UCSD-AML1 (cell line): ENCODE measurements around the gene DAPL1.

Source experiments
- DNase-seq: peaks from one replicate; lab custom pipeline; 2025; ENCODE audit not compliant: unreplicated experiment; lab: John Stamatoyannopoulos, UW

Gene DAPL1

DNA sequence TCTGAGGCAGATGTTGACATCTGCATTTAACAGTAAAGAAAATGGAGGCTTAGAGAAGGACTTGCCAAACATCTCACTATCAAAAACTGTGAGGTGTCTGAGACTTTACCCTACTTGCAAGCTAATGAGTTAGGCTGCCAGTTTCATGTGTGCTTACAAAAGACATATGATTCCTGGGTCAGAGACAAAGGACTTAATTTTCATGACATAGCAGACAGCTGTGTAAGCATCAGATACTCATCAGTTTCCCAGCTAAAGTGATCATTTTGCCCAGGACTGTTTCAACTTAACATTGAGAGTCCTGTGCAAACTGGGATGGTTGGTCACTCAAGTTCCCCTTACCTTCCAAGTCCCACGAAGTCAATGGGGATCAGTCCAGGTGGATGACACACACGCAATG, 18.9 kb upstream of the DAPL1 start:
- no peak for DNase-seq

DNA sequence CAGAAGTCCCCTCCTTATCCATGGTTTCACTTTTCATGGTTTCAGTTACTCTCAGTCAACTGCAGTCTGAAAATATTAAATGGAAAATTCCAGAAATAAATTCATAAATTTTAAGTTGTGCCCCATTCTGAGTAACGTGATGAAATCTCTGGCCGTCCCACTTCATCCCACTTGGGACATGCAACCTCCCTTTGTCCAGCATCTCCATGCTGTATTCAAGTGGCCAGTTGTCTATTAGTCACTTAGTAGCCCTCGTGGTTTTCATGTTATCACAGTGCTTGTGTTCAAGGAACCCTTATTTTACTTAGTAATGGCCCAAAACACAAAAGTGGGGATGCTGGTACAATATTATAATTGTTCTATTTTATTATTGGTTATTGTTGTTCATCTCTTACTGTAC, 18.0 kb upstream of the DAPL1 start:
- DNase-seq, result no peak

DNA sequence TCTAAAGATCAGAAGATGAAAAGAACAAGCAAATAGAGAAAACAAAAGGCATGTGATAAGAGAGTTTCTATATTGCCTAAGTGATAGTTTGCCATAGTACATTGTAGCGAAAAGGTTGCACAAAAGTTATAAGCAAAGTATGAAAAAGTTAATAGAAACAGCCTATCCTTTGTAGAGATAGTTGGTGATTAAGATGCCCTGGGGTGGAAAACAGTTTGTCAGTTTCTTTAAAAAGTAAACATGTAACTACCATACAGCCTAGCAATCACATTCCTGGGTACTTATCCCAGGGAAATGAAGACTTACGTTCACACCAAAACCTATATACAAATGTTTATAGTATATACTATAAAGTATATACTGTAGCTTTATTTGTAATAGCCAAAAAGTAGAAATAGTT, 16.9 kb upstream of the DAPL1 start:
- no peak for DNase-seq

DNA sequence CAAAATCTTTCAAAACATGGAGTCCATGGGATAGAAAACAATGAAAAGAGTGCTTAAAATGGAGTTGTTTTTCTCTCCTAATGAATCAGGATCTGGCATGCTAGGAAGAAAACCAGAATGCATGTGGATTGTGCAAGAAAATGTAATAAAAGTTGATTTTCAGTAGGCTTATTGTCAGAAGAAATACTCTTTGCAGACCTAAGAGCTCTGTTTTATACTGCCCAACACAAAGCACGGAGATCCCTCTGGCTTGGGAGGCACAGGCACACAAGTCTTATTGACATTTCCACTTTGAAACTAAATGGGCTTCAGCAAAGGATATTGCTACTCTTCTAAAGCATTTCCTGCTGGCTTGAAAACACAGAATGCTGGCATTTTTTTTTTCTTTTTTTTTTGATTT, 15.5 kb upstream of the DAPL1 start:
- DNase-seq, result no peak

DNA sequence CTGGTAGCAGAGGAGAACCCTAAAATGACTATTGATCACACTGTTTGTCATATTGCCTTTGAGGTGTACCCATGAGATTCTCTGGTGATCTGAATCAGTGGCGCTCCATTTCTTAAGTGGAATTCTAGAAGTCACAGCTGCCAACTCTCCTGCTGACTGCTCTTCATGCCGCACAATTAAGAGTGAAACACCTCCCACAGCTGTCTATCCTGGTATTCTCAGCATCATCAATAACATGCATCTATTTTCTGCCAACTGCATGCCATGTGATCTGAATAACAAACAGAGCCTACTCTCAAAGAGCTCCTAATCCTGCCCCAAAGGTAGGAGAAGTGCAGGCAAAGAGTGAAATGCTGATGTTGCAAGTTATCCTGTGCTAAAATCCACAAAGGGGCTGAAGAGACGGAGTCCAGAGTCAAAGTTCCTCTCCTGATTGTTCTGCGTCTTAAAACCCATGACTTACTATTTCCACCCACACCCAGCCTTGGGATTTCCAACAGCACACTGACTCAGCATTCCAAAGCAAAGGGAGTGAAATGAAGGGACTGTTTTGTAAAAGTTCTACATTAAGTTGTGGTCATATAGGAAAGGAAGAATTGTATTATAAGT, 13.7 kb upstream of the DAPL1 start:
- peak; percentile 13 for DNase-seq

DNA sequence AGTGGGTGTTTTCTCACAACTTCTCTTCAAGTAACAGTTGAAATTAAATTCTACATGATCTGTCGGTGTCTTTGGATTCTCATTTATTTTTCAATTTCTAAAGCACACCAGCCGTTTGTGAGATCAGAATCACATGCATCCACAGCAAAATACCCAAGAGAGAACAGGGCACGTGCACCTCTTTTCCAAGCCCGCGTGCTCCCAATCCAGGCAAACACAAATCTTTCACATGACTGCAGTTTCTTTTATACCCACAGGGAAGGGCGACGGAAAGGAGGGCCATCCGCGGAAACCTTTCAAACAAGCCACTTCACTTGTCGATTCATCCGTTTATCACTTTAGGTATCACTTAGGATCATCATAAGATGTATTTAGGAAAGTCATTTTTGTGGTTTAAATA, 13.0 kb upstream of the DAPL1 start:
- DNase-seq, result no peak

DNA sequence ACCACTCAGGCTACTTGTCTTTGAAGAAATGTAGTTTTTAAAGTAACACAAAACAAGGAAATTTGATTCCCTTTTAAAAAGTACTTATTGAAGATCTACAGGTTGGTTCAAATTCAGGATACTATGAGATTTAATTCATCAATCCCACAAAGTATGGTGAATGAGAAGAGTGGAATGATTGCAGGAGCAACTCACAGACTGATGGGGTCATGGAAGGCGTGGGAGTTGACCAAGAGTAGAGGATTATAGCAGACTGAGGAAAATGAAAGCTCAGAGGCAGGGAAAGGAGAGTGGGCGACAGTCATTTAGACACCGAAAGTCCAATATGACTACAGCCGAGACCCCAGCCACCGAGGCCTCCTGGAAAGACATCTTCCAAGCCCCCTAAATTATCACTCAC, 12.5 kb upstream of the DAPL1 start:
- DNase-seq, result no peak

DNA sequence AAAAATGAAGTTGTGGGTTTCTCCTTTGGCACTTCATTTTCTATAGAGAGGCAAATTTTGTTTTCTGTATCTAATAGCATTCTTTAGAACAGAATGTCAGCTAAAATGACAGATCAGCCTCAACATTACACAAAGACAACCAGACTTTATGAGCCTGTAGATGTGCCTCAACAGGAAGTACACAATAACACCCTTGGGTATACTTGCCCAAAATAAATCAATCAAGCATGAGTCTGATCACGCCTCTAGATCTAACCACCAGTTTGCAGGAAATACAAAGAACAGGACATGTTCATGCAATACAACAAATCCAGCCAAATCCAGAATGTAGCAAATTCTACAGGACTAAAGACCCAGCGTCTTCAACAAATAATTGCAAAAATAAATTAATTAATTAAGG, 11.2 kb upstream of the DAPL1 start:
- DNase-seq, result no peak

DNA sequence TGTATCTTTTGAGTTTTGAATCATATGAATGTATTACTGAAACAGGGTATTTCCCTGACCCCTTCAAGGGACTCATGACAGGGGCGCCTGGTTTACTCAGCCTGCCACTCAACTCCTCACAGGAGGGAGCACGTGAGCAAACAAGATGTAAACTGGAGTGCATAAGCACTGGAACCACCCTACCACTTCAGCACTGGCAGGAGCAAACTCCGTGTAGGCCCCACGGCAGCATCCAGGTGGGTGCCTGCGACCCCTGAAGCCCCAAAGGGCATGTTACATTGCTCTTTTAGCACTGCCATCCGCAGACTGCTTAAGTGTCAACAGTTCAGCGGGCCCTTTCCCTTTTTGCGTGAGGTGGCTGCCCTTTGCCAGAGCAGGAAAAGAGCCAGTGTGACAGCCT, 8.2 kb upstream of the DAPL1 start:
- no peak for DNase-seq

DNA sequence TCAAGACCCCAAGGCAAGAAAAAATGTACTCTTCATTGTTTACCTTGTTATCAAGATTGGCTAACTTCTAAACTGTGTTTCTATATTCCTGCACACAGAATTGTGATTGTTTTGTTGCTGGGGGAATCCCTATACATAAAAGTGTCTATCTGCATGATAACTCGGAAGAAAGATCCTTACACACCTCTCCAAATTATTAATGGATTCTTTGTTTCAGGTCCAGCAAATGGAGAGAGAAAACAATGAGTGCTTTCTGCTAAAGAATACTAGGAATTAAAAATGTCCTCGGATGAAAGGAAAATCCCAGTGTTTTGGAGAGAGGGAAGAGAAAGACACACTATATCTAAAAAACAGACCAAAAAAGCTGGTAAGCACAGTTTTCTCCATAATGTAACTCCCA, 6.2 kb upstream of the DAPL1 start:
- DNase-seq, result no peak

DNA sequence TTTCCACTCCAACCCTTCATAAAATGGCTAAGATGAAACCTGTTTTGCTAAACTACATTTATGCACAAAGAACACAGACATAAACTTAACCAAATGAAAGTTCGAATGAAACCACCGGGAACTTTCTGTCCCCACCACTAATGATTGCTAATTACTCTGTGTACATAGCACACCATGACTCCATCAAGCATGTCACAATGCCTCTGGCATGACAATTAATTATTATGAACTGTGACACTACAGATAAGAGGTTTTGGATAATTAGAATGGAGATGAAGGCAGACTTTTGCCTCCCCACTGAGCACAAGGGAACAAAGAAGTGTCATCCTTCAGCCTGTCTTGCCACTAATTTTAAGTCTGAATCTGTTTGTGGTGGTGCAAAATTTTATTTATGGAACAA, 1.5 kb downstream of the DAPL1 start:
- DNase-seq, result no peak

DNA sequence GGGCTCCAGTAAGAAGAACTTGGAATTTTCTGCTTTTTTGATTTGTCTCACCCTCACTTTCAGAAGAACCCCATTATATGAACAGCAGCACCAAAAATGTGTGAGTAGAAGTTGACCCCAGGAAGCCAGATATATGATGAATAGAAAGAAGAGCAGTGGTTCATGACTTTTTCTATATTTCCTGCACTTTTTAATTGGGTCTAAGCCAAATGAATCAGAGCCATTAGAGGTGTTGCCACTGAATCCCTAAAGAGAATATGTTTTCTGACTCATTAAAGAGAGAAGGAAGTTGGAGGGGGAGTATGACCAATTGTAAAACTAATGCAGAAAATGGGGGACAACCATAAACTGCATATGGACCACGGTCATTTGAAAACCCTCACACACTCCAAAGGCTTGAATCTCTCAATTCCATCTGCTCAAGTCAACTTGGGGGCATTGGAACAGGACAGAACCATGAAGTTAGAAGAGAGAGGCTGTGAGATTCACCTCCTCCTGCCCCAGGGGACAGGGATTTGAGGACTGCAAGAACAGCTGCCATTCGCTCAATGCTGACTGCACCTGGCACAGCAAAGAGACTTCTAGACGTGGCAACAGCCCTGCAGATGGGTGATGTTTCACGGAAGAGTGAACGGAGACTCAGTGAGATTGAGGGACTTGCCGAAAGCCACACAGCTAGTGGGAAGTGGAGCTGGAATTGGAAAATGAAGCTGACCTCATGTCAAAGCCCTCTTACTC, 3.0 kb downstream of the DAPL1 start:
- no peak for DNase-seq

DNA sequence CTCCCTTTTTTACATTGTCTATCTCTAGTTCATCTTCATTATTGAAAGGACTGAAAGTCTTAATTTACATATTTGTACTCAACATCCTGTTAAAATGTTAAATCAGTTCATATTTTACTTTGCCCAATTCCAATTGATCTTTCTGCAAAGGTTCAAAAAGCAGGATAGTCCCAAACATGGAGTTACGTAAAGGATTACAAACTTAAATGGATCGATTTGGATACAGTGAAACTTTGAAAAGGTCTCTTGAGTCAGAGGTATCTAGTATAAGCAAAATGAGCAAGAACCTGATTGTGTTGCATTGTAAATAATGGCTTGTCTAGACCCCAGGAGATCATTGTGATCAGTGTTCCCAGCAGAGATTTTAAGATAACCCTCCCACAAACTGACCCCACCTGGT, 4.1 kb downstream of the DAPL1 start:
- no peak for DNase-seq

DNA sequence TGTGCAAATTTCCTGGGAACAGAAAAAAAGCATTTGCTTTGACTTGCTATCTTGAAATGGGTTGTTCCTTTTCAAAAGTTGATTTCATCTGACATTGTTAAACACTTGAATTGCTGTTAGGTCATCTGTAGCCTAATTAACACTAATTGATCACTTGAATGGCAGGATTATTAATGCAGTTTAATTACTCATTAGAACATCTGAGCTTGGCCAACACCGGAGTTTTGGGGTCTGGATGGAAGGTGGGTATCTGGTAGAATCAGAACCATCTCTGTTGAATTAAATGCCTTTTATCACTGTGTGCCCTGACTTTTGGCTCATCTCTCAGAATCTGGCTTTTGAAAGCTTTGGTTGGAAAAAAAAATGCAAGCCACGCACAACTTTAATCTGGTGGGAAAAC, 8.4 kb downstream of the DAPL1 start:
- DNase-seq, result no peak

DNA sequence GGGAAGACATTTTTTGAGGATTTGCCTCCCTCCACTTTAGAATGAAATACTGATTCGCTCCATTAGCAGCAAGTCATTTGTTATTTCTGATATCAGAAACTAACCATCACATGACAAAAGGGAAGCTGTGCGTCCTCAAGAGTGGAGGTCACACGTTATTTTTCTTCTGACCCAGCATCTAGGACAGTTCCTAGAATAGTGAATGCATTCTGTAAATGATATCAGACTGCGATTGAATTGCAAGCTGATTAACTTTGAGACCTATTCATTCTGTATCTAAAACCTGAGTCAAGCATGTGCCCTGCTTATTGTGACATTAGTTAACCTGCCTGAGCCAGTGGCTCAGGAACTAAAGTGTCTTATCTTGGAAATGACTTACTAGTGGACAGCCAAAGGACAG, 10.1 kb downstream of the DAPL1 start:
- DNase-seq, result no peak

DNA sequence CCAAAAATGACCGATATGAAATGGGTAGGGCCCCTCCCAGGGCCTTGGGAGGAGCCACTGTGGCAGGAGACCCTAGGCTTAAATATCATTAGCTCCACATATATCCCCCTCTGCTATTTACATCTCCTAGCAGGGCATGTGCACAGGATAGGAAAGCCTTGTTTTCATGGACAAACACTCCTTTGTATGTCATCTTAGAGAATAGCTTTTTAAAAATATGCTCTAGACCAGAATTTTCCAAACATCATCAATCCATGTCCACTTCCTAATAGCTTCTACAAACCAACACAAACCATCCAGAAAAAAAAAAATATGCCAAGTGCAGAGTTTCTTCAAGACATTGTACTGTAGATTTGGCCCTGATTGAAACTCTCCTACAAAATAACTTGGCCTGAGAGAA, 10.8 kb downstream of the DAPL1 start:
- no peak for DNase-seq

DNA sequence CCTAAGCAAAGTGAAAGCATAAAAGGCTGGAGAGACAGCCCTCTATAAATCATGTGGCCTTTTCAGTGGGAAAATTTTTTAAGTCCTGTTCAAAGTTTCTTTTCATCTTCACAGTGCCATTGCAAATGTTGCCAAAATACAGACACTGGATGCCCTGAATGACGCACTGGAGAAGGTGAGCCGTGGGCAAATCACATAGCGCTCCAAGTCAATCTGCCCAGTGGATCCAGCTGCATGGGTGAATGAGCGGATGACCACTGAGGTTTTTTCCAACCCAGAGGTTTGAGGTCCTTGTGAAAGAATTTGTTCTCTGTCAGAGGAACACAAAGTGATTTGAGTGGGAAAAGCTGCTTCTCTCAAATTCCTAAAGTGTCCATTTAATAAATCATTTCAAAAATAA, 11.8 kb downstream of the DAPL1 start:
- DNase-seq, result no peak

DNA sequence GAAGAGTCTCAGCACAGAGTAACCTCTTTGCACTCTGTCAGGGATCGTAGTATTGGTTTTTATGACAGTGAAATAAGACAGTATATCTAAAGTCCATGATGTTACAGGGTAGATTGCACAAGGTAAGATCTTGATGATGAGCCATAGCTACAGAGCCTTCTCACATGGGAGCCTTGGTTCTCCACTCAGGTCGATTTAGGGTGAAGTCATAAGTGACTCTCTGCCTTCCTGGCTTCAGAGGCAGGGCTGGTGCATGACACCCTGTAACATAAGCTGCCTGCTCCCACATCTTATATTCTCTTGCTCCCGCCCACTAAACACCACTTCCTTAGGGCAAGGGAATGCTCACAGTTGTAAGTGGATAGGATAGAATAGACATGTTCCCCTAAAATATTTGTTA, 13.3 kb downstream of the DAPL1 start:
- no peak for DNase-seq

DNA sequence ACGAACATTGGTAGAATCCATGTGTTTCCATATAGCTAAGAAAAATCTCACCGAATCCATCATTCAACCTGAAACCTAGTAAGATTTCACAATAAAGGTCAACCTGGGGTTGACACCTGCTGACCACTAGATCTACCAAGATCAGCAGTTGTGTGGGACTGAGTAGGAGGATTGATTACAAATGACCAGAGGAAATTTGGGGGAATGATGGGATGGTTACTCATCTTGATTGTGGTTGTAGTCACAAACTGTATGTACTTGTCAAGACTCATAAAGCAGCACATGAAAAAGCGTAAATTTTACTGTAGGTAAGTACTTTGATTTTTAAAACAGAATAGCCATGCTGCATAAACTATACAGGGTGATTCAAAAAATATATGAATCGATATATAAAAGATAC, 14.7 kb downstream of the DAPL1 start:
- DNase-seq, result no peak

DNA sequence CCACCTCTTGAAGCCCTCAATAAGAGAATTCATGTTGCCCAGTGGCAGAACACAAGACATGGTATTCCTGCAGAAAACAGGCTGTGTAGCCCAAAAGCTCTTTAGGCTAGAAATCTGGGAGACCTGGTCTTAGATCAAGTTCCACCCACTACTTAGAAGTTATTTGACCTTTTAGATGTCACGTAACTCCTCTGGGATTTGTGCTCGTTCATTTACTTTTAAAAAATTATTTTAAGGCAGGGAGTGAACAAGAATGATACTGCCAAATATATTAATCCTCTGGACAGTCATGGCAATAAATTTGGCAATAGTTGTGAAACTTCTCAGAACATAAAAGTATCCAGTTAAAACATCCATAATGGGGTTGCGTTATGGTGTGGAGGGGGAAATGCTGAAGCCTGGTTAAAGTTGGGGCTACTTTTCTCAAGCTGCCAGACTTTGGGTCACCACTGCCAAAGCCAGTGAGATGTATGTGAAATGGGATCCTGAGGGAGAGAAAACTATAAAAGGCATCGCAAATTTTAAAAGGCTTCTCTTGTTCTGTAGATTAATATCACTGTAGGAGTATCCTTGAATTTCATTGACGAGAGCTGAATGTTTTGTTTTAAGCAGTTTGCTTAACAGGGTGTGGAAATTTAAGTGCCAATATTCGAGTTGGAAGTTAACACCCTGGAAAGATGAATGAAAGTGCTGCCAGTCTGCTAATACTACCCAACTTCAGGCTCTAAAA, 15.8 kb downstream of the DAPL1 start:
- no peak for DNase-seq

DNA sequence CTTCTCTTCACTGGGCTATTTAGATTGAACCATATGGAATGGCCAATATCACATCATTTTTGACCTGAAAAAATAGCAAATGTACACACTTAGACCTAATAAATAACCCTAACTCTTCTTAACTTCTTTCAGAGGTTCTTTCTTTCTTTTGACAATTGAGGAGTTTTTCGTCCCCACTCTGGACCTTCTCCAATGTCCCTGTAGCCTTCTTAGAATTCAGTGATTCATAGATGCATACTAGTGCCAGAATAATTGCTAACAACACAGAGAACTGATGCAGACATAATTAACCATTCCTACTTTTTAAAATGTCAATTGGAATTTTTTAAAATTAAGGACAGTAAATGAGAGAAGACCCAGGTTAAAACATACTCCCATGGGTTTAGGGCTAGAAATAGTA, 20.0 kb downstream of the DAPL1 start:
- no peak for DNase-seq

DNA sequence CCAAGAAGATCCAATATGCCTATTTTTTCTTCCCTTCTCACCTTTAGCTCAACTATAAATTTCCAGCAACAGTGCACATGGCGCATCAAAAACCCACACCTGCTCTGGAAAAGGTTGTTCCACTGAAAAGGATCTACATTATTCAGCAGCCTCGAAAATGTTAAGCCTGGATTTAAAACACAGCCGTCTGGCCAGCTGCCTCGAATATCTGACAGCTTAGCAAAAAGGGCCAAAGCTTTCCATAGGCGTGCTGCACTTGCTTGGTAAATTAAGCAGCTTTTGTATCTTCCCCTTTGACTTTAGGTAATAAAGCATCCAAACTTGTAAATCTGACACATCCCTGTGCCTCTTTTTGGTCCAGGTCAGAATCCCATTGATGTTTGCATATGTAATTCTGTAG, 20.5 kb downstream of the DAPL1 start:
- no peak for DNase-seq

DNA sequence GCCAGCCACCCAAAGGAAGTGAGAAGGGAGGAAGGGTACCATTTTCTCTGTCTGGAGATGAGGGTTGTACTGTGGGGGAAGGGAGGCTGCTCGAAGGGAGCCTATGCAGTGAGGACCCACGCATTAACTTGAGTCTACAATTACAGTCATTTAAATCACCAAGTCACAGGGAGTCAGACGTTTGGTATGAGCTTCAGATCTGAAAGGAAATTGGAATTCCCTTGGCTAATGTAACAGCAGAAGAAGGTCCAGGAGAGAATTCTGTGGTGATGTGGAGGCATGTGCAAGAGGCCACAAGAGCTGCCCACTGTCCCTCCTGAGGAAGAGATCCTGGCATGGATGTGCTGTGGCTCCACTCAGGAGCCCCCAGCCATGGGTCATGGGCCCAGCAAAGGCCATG, 22.5 kb downstream of the DAPL1 start:
- no peak for DNase-seq
